ENCODE measurements around the gene FGF4. TPM values are rescaled to one million over a fixed set of nuclear protein-coding genes. Genes with fewer than 3 reads are reported as not detected.
A peak's percentile ranks its signal among the peaks of the same experiment; 100 is the strongest.

The FGF4 gene
- 1 to 10 TPM in 1 of 2 donors, under 1 TPM in 1; 0.27 to 3.5 TPM for total RNA-seq
- polyA plus RNA-seq (2013, experiment 1 of 2): 0.46 TPM
- polyA plus RNA-seq (2013, experiment 2 of 2): 0.08 TPM
- long read RNA-seq, experiment 1: 0 reads
- long read RNA-seq, experiment 2, partial matches to known transcripts: 0 of 2 reads
- long read RNA-seq, experiment 2, other reads (novel, unspliced or antisense): 1 of 2 reads
- long read RNA-seq, experiment 3: 0 reads
- long read RNA-seq, experiment 4: 0 reads

DNA sequence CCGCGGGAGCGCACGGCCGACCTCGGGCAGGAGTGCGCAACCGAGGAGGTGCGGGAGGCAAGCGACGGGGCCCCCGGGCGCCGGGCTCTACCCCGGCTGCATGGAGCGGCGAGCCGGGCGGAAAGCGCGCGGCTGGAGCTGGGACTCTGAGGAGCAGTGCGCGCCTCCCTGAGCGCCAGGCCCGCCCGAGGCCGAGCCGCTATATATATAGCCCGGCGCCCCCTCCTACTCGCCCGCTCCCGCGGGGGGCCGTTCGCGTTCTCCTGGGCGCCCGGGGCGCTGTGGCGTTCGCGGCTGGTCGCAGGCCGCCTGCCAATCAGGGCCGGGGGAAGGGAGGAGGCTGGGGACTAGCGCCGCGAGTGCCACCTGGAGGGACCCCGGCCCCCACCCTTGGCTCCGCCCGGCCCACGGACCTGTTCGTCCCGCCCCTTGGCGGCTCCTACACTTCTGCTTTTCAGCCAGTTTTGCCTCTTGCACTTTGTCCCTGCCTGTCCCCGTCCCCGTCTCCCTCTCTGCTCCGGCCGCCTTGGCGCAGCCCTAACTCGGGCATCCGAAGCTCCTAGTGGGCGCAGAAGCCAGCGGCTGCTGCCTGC lies at the start of gene FGF4:
Gene FGF4, minus strand, starts transcription at position 179 of the 593 bp plus-strand sequence. CDS start 257 bp downstream, outside the sequence.
- peak; percentile 91 for DNase-seq
- H3K27ac ChIP-seq (ENCODE audit: low read depth, low read length): no peak within 1 kb of the TSS
- H3K9ac ChIP-seq (ENCODE audit: extremely low read depth, low read length, poor library complexity, severe bottlenecking): no peak within 1 kb of the TSS
- no peaks in the 10 kb centered on the region for H3K9me3 Mint-ChIP-seq
- no peaks in the 10 kb centered on the region for H3K9me3 ChIP-seq (ENCODE audit: control insufficient read depth, low read length)
- peaks cover 25% of the 10 kb centered on the region for H3K27me3 Mint-ChIP-seq (ENCODE audit: insufficient read depth)
- H3K4me1 Mint-ChIP-seq: peaks cover 22% of the 10 kb centered on the region
- H3K27ac Mint-ChIP-seq: no peak within 1 kb of the TSS
- WGBS, 2 experiments (ENCODE audit: insufficient coverage in 1 of 2, insufficient read length in 1 of 2): 6 to 9% methylated on average over 22 to 66 of the region's 66 CpGs
- TF ChIP-seq, protein P1, sequence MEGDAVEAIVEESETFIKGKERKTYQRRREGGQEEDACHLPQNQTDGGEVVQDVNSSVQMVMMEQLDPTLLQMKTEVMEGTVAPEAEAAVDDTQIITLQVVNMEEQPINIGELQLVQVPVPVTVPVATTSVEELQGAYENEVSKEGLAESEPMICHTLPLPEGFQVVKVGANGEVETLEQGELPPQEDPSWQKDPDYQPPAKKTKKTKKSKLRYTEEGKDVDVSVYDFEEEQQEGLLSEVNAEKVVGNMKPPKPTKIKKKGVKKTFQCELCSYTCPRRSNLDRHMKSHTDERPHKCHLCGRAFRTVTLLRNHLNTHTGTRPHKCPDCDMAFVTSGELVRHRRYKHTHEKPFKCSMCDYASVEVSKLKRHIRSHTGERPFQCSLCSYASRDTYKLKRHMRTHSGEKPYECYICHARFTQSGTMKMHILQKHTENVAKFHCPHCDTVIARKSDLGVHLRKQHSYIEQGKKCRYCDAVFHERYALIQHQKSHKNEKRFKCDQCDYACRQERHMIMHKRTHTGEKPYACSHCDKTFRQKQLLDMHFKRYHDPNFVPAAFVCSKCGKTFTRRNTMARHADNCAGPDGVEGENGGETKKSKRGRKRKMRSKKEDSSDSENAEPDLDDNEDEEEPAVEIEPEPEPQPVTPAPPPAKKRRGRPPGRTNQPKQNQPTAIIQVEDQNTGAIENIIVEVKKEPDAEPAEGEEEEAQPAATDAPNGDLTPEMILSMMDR (conservative IDR thresholded peaks at IDR 0.05): no peak
- H3K4me3 ChIP-seq (ENCODE audit: low read length): no peak within 1 kb of the TSS
- no peaks in the 10 kb centered on the region for H3K4me1 ChIP-seq (ENCODE audit: control insufficient read depth, insufficient read depth, low read length)
- H3K36me3 Mint-ChIP-seq (ENCODE audit: low read depth): no peaks in the 10 kb centered on the region
- H3K4me3 Mint-ChIP-seq: peak within 1 kb of the TSS; percentile 55
- H3K36me3 ChIP-seq (ENCODE audit: control insufficient read depth, insufficient read depth, low read length): no peaks in the 10 kb centered on the region
- peaks cover 65% of the 10 kb centered on the region for H3K27me3 ChIP-seq (ENCODE audit: control insufficient read depth, insufficient read depth, low read length, poor library complexity, severe bottlenecking)

GRCh38 chr11:69823641-69824265 lies 48.6 kb upstream of the FGF4 start:
- Histone ChIP-seq H3K27ac (ENCODE audit: low read depth, low read length) (no peak overlapping the region), H3K27me3 (ENCODE audit: control insufficient read depth, insufficient read depth, low read length, poor library complexity, severe bottlenecking) (peaks cover 49% of the 10 kb centered on the region), H3K4me3 (ENCODE audit: low read length) (no peak overlapping the region), H3K4me1 (ENCODE audit: control insufficient read depth, insufficient read depth, low read length) (peaks cover 2% of the 10 kb centered on the region), H3K9me3 (ENCODE audit: control insufficient read depth, low read length) (no peaks in the 10 kb centered on the region), H3K36me3 (ENCODE audit: control insufficient read depth, insufficient read depth, low read length) (no peaks in the 10 kb centered on the region), H3K9ac (ENCODE audit: extremely low read depth, low read length, poor library complexity, severe bottlenecking) (no peak overlapping the region)
- Mint-ChIP-seq H3K4me1 (peaks cover 9% of the 10 kb centered on the region), H3K36me3 (ENCODE audit: low read depth) (no peaks in the 10 kb centered on the region), H3K27me3 (ENCODE audit: insufficient read depth) (peaks cover 59% of the 10 kb centered on the region), H3K9me3 (peaks cover 13% of the 10 kb centered on the region), H3K4me3 (no peak overlapping the region), H3K27ac (no peak overlapping the region)
- TF ChIP-seq, protein P1 (conservative IDR thresholded peaks at IDR 0.05): no peak
- 82 to 94% methylated on average over 2 to 4 of the region's 6 CpGs for WGBS, 2 experiments (ENCODE audit: insufficient coverage in 1 of 2, insufficient read length in 1 of 2)
- no peak for DNase-seq

GRCh38 chr11:69822676-69823494 lies 47.7 kb upstream of the FGF4 start:
- H3K9ac ChIP-seq (ENCODE audit: extremely low read depth, low read length, poor library complexity, severe bottlenecking): no peak overlapping the region
- Mint-ChIP-seq H3K4me1 (no peaks in the 10 kb centered on the region), H3K4me3 (no peak overlapping the region), H3K27ac (no peak overlapping the region), H3K9me3 (peaks cover 13% of the 10 kb centered on the region), H3K36me3 (ENCODE audit: low read depth) (no peaks in the 10 kb centered on the region), H3K27me3 (ENCODE audit: insufficient read depth) (peaks cover 67% of the 10 kb centered on the region)
- H3K9me3 ChIP-seq (ENCODE audit: control insufficient read depth, low read length): no peaks in the 10 kb centered on the region
- DNase-seq: no peak
- TF ChIP-seq, protein P1 (conservative IDR thresholded peaks at IDR 0.05): no peak
- WGBS, 2 experiments (ENCODE audit: insufficient coverage in 1 of 2, insufficient read length in 1 of 2): 87 to 88% methylated on average over 13 to 15 of the region's 15 CpGs
- peaks cover 58% of the 10 kb centered on the region for H3K27me3 ChIP-seq (ENCODE audit: control insufficient read depth, insufficient read depth, low read length, poor library complexity, severe bottlenecking)
- H3K27ac ChIP-seq (ENCODE audit: low read depth, low read length): no peak overlapping the region
- H3K4me3 ChIP-seq (ENCODE audit: low read length): no peak overlapping the region
- no peaks in the 10 kb centered on the region for H3K4me1 ChIP-seq (ENCODE audit: control insufficient read depth, insufficient read depth, low read length)
- no peaks in the 10 kb centered on the region for H3K36me3 ChIP-seq (ENCODE audit: control insufficient read depth, insufficient read depth, low read length)
